SU-DHL-6 (cell line): ENCODE measurements around the gene POLK.

ENCODE experiments used
- H2AFZ ChIP-seq: fragments of 200-600 bp; sonication (generic); 2 replicates; pipeline ENCODE4 v1.6.1; 2014; ENCODE audit warnings: low read depth, mild to moderate bottlenecking, moderate library complexity, mixed read lengths, antibody characterized with exemption, low read length; ENCODE audit not compliant: severe bottlenecking
- H3F3A ChIP-seq: fragments of 200-600 bp; shearing (Covaris generic); 2 replicates; pipeline ENCODE4 v1.6.0; 2016; ENCODE audit warnings: antibody characterized with exemption, mild to moderate bottlenecking; ENCODE audit not compliant: insufficient read depth
- H3K27ac ChIP-seq: fragments of 200-600 bp; sonication (generic); 2 replicates; pipeline ENCODE4 v1.5.1; 2016; ENCODE audit warnings: low read depth, mild to moderate bottlenecking, low read length, moderate library complexity, mixed read lengths
- H3K27me3 ChIP-seq: fragments of 200-600 bp; sonication (generic), shearing (Covaris generic); 2 replicates; pipeline ENCODE4 v1.6.0; 2014; ENCODE audit warnings: mild to moderate bottlenecking, low read length
- H3K36me3 ChIP-seq: fragments of 200-600 bp; sonication (generic); 2 replicates; pipeline ENCODE4 v1.6.1; 2014; ENCODE audit warnings: mild to moderate bottlenecking, low read length, mixed read lengths
- H3K4me2 ChIP-seq: fragments of 300-600, 200-600 bp; shearing (Covaris generic), sonication (generic); 2 replicates; pipeline ENCODE4 v1.6.0; 2014; ENCODE audit warnings: low read length, low read depth, mild to moderate bottlenecking; ENCODE audit not compliant: poor library complexity, severe bottlenecking
- H3K4me3 ChIP-seq: fragments of 200-600 bp; sonication (generic); 2 replicates; pipeline ENCODE4 v1.5.1; 2014; ENCODE audit warnings: antibody characterized with exemption, low read length, mild to moderate bottlenecking, mixed read lengths; ENCODE audit not compliant: insufficient read depth, poor library complexity, severe bottlenecking
- H3K79me2 ChIP-seq: fragments of 200-600 bp; sonication (generic); 2 replicates; pipeline ENCODE4 v1.6.1; 2014; ENCODE audit warnings: mild to moderate bottlenecking, low read length, moderate library complexity; ENCODE audit not compliant: insufficient read depth
- H3K9ac ChIP-seq: fragments of 200-600 bp; sonication (generic); 2 replicates; pipeline ENCODE4 v1.7.0; 2014; ENCODE audit warnings: mild to moderate bottlenecking, low read length
- H3K9me2 ChIP-seq: fragments of 200-600 bp; sonication (generic); replicated peaks from 2 replicates; pipeline ENCODE4 v1.6.1; 2014; ENCODE audit warnings: low read length; ENCODE audit not compliant: insufficient read depth
- H3K9me3 ChIP-seq: fragments of 200-600 bp; sonication (generic); 2 replicates; pipeline ENCODE4 v1.6.1; 2014; ENCODE audit warnings: low read length, mixed read lengths; ENCODE audit not compliant: insufficient read depth
- H4K20me1 ChIP-seq: fragments of 200-600 bp; sonication (generic); 2 replicates; pipeline ENCODE4 v1.6.1; 2014; ENCODE audit warnings: low read depth, mild to moderate bottlenecking, antibody characterized with exemption, low read length, moderate library complexity, mixed read lengths
- EZH2phosphoT487 ChIP-seq: fragments of 200-600 bp; sonication (generic), shearing (Covaris generic); conservative IDR thresholded peaks from 2 replicates; pipeline ENCODE4 v1.6.1; 2018; ENCODE audit warnings: mild to moderate bottlenecking, antibody characterized with exemption, low read length, moderate library complexity, mixed read lengths
- TF ChIP-seq, protein P1 (sequence below): fragments of 200-600 bp; sonication (generic); IDR thresholded peaks from one replicate; pipeline ENCODE4 v1.5.1; 2017; ENCODE audit warnings: antibody characterized with exemption, mild to moderate bottlenecking, low read length, moderate library complexity; ENCODE audit not compliant: insufficient read depth, poor library complexity, severe bottlenecking

Gene POLK

DNA sequence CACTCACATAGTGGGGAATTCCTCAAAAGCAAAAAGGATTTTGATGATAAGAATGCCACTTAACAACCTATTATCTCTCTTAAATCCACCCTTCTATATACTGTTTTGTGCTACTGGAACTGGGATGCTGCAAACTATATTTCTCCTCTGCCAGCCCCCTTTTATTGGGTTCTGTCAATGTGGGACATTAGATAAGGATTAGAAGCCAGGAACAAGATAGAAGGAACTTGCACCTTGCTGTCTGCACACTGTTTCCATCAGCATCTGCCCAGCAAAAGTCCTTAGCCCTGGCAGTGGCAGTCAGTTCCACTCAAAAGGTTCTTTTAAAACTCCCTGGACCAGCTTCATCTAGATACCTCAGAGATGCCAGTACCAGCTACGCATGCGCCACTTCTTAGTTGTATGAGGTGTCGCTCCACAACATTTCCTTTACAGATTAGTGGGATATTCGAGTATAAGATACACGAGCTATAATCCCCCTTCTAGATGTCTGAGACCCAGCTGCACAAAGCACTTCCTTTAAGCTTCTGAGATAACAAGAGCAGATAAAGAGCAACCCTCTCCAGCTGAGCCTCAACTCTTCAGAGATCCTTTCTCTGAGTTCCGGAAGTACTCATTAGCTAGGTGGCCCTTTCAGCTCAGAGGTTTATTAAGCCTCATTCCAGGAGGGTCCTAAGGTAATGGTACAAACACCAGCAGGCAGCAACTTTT is 45.5 kb upstream of the POLK start:
- Histone ChIP-seq H3F3A (no peaks in the 10 kb centered on the region), H3K4me2 (no peak overlapping the region), H3K9ac (no peak overlapping the region), H3K27ac (no peak overlapping the region), H3K27me3 (no peaks in the 10 kb centered on the region), H3K36me3 (peaks cover 8% of the 10 kb centered on the region; the same call in 1 of the 2 replicates), H2AFZ (no peak overlapping the region), H3K9me2 (no peaks in the 10 kb centered on the region), H3K4me3 (no peak overlapping the region), H3K79me2 (peaks cover 32% of the 10 kb centered on the region), H3K9me3 (peaks cover 5% of the 10 kb centered on the region; the same call in 1 of the 2 replicates), H4K20me1 (no peaks in the 10 kb centered on the region)
- no peak for TF ChIP-seq EZH2phosphoT487

DNA sequence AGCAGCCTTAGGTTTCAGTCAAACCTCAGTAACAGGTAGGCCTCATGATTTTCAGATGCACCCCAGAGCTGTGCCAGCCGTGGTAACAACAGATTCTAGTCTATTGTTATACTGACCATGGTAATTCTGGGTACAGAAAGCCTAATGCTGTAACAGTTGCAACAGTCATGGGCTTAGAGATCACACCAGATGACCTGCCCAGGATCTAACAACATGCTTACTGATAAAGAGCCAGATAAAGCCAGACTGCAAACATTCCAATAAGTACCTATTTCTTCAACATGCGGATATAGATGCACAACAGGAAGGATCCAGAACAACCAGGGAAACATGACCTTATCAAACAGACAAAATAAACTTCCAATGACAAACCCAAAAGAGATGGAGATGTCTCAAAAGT is 43.1 kb upstream of the POLK start:
- H3K79me2 ChIP-seq: peaks cover 32% of the 10 kb centered on the region
- no peak overlapping the region for H3K27ac ChIP-seq
- H4K20me1 ChIP-seq: no peaks in the 10 kb centered on the region
- H3K4me2 ChIP-seq: no peak overlapping the region
- H3K9me3 ChIP-seq: peaks cover 5% of the 10 kb centered on the region; the same call in 1 of the 2 replicates
- no peaks in the 10 kb centered on the region for H3K9me2 ChIP-seq
- H3F3A ChIP-seq: no peaks in the 10 kb centered on the region
- no peak overlapping the region for H2AFZ ChIP-seq
- TF ChIP-seq EZH2phosphoT487: no peak
- TF ChIP-seq, protein P1, sequence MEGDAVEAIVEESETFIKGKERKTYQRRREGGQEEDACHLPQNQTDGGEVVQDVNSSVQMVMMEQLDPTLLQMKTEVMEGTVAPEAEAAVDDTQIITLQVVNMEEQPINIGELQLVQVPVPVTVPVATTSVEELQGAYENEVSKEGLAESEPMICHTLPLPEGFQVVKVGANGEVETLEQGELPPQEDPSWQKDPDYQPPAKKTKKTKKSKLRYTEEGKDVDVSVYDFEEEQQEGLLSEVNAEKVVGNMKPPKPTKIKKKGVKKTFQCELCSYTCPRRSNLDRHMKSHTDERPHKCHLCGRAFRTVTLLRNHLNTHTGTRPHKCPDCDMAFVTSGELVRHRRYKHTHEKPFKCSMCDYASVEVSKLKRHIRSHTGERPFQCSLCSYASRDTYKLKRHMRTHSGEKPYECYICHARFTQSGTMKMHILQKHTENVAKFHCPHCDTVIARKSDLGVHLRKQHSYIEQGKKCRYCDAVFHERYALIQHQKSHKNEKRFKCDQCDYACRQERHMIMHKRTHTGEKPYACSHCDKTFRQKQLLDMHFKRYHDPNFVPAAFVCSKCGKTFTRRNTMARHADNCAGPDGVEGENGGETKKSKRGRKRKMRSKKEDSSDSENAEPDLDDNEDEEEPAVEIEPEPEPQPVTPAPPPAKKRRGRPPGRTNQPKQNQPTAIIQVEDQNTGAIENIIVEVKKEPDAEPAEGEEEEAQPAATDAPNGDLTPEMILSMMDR: no peak
- H3K4me3 ChIP-seq: no peak overlapping the region
- H3K9ac ChIP-seq: no peak overlapping the region
- H3K36me3 ChIP-seq: peaks cover 8% of the 10 kb centered on the region; the same call in 1 of the 2 replicates
- H3K27me3 ChIP-seq: no peaks in the 10 kb centered on the region

DNA sequence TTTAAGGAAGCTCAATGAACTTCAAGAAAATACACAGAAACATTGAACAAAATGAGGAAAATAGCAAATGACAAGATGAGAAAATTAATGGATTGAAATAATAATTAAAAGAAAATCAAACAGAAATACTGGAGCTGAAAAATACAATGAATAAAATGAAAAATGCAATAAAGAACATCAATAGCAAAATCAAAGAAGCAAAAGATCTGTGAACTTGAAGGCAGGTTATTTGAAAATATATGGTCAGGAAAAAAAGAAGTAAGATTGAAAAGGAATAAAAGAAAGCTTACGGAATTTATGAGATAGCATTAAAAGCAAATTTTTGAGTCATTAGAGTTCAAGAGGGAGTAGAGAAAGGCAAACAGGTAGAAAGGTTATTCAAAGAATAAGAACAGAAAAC is 42.7 kb upstream of the POLK start:
- H3F3A ChIP-seq: no peaks in the 10 kb centered on the region
- peaks cover 8% of the 10 kb centered on the region; the same call in 1 of the 2 replicates for H3K36me3 ChIP-seq
- H3K9me2 ChIP-seq: no peaks in the 10 kb centered on the region
- H3K79me2 ChIP-seq: peaks cover 32% of the 10 kb centered on the region
- H3K4me2 ChIP-seq: no peak overlapping the region
- H3K27me3 ChIP-seq: no peaks in the 10 kb centered on the region
- H3K27ac ChIP-seq: no peak overlapping the region
- H4K20me1 ChIP-seq: no peaks in the 10 kb centered on the region
- no peak for TF ChIP-seq EZH2phosphoT487
- TF ChIP-seq, protein P1: no peak
- H2AFZ ChIP-seq: no peak overlapping the region
- H3K4me3 ChIP-seq: no peak overlapping the region
- H3K9ac ChIP-seq: no peak overlapping the region
- H3K9me3 ChIP-seq: peaks cover 5% of the 10 kb centered on the region; the same call in 1 of the 2 replicates

DNA sequence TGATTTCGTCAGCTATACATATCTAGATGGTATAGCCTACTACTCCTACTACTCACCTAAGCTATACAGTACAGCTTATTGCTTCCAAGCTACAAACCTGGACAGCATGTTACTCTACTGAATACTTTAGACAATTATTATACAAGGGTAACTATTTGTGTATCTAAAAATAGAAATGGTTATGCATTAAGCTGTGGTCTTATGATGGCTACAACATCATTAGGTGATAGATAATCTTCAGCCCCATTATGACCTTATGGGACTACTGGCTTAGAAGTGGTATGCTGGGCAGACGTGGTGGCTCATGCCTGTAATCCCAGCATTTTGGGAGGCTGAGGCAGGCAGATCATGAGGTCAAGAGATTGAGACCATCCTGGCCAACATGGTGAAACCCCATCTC is 40.5 kb upstream of the POLK start:
- H3K4me2 ChIP-seq: no peak overlapping the region
- H4K20me1 ChIP-seq: no peaks in the 10 kb centered on the region; the same call in 1 of the 2 replicates
- H2AFZ ChIP-seq: no peak overlapping the region
- TF ChIP-seq EZH2phosphoT487: no peak
- TF ChIP-seq, protein P1: no peak
- no peak overlapping the region for H3K27ac ChIP-seq
- peaks cover 8% of the 10 kb centered on the region; the same call in 1 of the 2 replicates for H3K36me3 ChIP-seq
- H3K79me2 ChIP-seq: peaks cover 32% of the 10 kb centered on the region
- no peaks in the 10 kb centered on the region for H3K27me3 ChIP-seq
- no peaks in the 10 kb centered on the region for H3F3A ChIP-seq
- no peak overlapping the region for H3K4me3 ChIP-seq
- no peaks in the 10 kb centered on the region for H3K9me2 ChIP-seq
- peaks cover 5% of the 10 kb centered on the region; the same call in 1 of the 2 replicates for H3K9me3 ChIP-seq
- no peak overlapping the region for H3K9ac ChIP-seq
